NCI-H524 treated with DMSO at 0.1 percent for 48 hours (cell line): Measurements from ENCODE around the gene OSBP2.
"Not testable (repeated sequence)": the region's sequence is repeated elsewhere in the genome, so short reads cannot be mapped to it uniquely, and the experiment has no call there.

Source experiments
- DNase-seq: peaks from one replicate; lab custom pipeline; 2025; lab: John Stamatoyannopoulos, UW

The OSBP2 gene

DNA sequence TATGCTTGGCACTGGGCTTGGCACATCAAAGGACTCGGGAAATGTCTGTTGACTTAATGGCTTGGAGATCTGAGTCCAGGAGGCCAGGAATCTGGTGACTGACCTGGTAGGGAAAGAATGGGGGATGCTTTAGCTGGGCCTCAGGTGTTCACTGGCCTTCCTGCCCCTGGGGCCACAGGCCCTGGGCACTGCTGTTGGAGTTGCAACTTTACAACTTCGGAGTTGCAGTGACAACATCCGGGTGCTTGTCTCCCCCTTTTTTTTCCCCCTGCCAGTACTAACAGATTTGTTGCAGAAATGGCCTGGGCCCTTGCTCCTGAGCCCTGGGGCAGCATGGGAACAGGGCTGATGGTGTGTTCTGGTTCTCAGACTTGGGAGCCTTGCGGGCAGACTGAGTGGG, 23.8 kb downstream of the OSBP2 start:
- no peak for DNase-seq

GRCh38 chr22:30718938-30719337, 24.3 kb downstream of the OSBP2 start:
- DNase-seq, result no peak

DNA sequence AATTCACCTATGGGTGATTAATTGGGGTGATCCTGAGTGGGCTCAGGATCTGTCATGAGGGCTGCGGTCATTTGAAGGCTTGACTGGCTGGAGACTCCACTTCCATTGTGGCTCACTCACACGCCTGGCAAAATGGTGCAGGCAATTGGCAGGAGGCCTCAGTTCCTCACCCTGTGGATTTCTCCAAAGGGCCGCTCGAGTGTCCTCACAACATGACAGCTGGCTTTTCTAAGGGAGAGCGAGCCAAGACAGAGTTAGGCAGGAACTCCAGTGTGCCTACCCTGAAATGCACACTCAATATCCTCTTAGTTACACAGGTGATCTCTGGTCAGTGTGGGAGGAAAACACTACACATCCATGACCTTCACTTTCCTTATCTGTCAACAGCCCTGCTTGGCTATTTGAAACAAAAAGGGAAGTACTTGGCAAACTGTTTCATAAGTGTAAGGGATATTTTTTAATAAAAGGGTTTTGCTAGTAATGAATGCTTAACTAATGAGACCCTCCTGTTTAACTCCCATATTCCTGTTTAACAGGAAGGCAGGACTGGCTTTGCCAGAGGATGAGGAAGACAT, 25.7 kb downstream of the OSBP2 start:
- no peak for DNase-seq

DNA sequence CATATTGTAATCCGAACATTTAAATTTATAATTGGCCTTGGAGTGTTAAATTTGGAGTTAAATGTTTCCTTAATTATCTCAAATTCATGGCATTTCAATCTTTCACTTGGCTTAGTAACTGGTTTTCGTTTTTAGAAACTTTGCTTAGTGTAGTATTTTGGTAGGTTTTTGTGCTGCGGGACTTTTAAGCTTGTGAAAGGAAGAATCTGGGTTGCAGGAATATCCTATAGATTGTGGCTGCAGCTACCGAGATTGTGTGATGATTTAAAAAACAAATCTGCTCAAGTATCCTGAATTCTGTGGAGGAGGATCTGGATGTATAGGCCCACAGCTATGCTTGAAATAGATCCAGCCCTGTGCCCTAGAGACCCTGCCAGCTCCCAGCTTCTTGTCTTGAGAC, 27.1 kb downstream of the OSBP2 start:
- no peak for DNase-seq

- DNase-seq, result no peak
These were observed 34.2 kb downstream of the OSBP2 start for GRCh38 chr22:30728826-30729225.

DNA sequence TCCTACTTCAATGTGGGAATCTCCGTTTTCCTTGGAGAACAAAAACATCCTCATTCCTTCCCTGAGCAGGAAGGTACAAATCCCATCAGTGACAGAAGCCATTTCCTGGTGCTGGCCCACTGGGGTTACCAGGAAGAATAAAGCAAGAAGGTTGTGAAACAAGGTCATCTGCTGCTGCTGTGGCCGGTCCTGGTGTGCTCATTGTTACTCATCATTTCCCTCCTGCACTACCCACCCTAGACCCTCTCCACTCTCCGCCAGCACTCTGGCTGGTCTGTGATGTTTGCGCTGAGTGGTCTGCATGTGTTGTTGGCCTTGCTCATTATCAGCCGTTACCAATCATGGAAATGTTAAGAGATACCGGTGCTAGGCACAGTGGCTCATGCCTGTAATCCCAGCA, 37.0 kb downstream of the OSBP2 start:
- no peak for DNase-seq

DNA sequence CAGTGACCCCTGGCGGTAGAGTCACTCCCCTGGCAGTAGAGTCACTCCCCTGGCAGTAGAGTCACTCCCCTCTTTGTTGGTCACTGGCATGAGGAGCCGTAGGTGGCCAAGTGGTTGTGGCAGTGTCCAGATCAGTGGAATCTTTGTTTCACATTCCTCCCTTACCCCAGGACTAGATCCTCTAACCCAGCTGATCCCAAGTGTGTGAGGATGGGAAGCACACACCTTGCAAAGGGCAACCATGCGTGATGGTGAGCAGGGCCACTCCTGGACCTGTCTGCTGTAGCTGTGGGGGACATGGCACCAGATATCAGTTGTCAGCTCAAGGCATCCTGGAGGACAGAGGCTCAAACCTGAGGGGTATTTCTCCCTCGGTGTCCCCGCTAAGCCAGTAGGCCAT, 37.8 kb downstream of the OSBP2 start:
- no peak for DNase-seq

GRCh38 chr22:30733181-30733631, 38.5 kb downstream of the OSBP2 start:
- no peak for DNase-seq

GRCh38 chr22:30740007-30740406, 45.3 kb downstream of the OSBP2 start:
- DNase-seq, result not testable (repeated sequence)

GRCh38 chr22:30740511-30740910, 45.8 kb downstream of the OSBP2 start:
- DNase-seq, result not testable (repeated sequence)

GRCh38 chr22:30742291-30743256, 47.9 kb downstream of the OSBP2 start:
- no peak for DNase-seq

GRCh38 chr22:30743257-30744020, 48.8 kb downstream of the OSBP2 start:
- no peak for DNase-seq

- DNase-seq, result no peak
These were observed 49.5 kb downstream of the OSBP2 start for GRCh38 chr22:30744224-30744623.

- no peak for DNase-seq
These were observed 52.8 kb downstream of the OSBP2 start for GRCh38 chr22:30747493-30747892.

- no peak for DNase-seq
These were observed 54.6 kb downstream of the OSBP2 start for GRCh38 chr22:30749272-30749671.

DNA sequence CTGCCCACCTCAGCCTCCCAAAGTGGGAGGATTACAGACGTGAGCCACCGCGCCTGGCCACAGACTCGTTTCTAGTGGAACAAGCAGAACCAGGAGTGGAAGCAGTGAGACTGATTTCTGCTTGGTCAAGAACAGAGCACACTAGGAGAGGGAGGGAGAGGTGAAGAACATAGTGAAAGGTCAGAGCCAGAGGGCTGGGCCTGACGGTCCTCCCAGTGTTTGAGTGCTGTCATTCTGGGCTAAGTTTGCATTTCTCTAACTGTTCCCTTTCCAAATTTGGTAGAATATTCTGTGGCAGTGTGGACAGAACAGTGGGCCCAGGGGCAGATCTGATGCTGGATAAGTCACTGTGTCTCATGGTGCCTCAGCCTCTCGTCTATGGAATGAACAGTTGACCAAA, 55.2 kb downstream of the OSBP2 start:
- no peak for DNase-seq

GRCh38 chr22:30751529-30751928, 56.9 kb downstream of the OSBP2 start:
- peak; percentile 25 for DNase-seq

DNA sequence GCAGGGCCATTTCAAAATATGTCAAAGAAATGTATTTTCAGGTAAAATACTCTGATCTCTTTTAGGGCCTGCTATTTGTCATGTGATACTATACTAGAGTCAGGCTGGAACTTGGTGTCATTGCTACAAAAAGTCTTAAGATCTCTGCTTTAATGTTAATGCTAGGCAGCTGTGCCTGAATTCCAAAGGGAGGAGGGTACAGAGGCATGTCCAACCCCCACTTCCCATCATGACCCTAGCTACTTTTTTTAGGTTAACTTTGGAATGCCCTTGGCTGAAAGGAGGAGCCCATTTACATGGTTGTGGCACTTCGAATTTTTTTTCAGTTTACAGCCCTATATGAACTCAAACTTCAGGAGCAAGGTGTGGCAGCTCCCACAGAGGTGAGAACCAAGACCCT, 58.1 kb downstream of the OSBP2 start:
- DNase-seq, result no peak

GRCh38 chr22:30753701-30754100, 59.0 kb downstream of the OSBP2 start:
- no peak for DNase-seq

GRCh38 chr22:30754521-30754920, 59.8 kb downstream of the OSBP2 start:
- no peak for DNase-seq

DNA sequence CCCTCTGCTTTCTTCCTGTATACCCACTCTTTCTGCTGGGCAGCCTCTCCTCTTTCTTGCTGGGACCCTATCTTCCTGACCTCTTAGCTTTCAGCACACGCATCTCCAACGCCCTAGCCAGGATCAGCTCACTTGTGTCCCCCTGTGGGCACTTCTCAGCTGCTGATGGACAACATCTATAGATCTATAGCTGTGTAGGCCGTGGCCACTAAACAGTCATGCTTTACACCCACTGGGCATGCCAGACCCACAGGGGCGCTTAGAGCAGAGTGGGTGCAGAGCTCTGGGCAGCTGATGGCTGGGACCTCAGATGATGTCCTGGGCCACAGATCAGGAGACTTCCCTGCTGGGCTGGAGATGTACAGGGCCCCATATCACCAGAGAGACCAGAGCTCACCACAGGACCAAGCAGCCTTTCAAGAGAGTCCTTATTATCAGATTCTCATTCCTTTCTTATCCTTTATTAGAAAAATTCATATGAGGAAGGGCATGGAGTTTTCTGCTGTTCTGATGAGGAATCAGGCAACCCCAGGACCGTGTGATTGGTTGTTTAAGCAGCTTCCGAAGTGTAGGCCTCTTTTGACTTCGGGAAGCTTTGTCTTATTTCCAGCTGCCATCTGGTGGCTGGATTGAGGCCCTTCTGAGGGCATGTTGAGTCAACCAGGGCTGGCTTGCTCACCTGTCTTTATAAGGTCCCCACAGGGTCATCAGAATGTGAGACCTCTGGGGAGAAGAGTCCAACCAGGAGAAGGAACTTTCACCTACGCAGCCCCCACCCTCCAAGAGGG, 60.5 kb downstream of the OSBP2 start:
- no peak for DNase-seq

GRCh38 chr22:30755759-30756124, 61.1 kb downstream of the OSBP2 start:
- DNase-seq, result no peak
